HG03378 (cell line): Measurements from ENCODE around the gene LRRTM4.
"Not testable (repeated sequence)": the region's sequence is repeated elsewhere in the genome, so short reads cannot be mapped to it uniquely, and the experiment has no call there.

Experiments
- ATAC-seq: cut with Tn5 transposase; IDR thresholded peaks from one replicate; pipeline ENCODE4 v1.9.1; 2021; ENCODE audit warnings: mild to moderate bottlenecking, moderate library complexity; ENCODE audit not compliant: unreplicated experiment

The LRRTM4 gene

GRCh38 chr2:77099961-77100360 lies 422.2 kb downstream of the LRRTM4 start:
- ATAC-seq = no peak

DNA sequence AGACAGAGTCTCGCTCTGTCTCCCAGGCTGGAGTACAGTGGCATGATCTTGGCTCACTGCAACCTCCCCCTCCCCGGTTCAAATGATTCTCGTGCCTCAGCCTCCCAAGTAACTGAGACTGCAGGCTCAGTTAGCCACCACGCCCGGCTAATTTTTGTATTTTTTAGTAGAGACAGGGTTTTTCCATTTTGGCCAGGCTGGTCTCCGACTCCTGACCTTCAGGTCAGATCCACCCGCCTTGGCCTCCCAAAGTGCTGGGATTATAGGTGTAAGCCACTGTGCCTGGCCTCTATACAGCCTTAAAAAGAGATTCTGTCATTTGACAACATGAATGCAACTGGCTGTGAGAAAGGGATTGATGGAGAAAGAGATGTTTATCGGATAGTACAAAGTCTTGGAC lies 426.7 kb downstream of the LRRTM4 start:
- ATAC-seq = not testable (repeated sequence)

GRCh38 chr2:77095096-77095495 lies 427.1 kb downstream of the LRRTM4 start:
- no peak for ATAC-seq

DNA sequence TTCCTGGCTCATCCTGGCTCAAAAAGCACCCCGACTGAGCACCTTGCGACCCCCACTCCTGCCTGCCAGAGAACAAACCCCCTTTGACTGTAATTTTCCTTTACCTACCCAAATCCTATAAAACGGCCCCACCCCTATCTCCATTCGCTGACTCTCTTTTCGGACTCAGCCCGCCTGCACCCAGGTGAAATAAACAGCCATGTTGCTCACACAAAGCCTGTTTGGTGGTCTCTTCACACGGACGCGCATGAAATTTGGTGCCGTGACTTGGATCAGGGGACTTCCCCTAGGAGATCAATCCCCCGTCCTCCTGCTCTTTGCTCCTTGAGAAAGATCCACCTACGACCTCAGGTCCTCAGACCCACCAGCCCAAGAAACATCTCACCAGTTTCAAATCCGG lies 433.8 kb downstream of the LRRTM4 start:
- ATAC-seq = not testable (repeated sequence)

DNA sequence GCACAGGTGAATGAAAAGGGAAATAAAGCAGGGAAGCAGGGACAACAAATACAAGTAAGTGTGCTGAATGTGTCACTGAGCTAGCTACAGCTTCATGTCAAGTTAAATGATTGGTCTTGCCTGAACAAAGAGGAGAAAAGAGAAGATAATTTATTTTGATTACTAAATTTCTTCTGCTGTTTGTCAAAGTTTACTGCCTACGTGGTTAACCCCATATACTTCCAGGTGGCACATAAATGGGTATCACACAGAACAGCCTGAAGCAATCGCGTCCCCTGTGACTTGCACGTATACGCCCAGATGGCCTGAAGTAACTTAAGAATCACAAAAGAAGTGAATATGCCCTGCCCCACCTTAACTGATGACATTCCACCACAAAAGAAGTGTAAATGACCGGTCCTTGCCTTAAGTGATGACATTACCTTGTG lies 434.2 kb downstream of the LRRTM4 start:
- ATAC-seq = no peak

- no peak for ATAC-seq
Observed at GRCh38 chr2:77086478-77086877, 435.7 kb downstream of the LRRTM4 start.

- ATAC-seq = no peak
Observed at GRCh38 chr2:77086051-77086450, 436.1 kb downstream of the LRRTM4 start.

DNA sequence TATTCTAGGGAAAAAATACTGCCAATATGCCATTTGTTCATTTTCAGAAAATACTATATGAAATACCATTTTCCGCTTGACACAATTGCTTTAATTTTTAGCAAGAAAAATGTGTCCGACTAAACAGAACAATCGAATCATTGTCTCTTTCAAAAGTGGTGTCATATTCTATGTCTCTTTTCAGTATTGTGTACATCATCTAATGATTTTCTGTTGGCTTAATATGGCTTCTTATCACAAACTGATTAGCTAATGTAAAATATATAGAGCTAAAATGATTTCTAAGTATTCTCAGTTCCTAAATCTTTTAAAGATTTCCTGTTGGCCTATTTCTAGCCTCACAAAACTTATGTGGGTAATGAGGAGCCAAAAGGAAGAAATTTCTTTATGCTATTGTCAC lies 436.6 kb downstream of the LRRTM4 start:
- no peak for ATAC-seq

DNA sequence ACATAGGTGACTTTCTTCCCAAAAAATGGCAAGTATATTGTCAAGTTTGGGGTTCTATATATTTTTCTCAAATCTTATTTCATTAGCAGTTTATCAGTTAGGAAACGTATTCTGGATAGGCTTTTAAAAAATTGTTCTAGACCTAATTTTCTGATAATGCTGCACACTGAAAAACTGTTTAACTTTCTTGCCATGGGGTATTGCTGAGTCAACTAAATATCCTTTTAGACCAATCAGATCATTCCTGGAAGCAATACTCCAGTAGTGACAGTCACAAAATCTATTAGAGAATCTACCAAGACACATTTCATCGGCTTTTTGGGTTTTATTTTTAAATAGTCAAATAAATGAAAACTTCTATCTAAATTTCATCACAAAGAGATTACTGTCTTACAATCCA lies 440.6 kb downstream of the LRRTM4 start:
- ATAC-seq = no peak

DNA sequence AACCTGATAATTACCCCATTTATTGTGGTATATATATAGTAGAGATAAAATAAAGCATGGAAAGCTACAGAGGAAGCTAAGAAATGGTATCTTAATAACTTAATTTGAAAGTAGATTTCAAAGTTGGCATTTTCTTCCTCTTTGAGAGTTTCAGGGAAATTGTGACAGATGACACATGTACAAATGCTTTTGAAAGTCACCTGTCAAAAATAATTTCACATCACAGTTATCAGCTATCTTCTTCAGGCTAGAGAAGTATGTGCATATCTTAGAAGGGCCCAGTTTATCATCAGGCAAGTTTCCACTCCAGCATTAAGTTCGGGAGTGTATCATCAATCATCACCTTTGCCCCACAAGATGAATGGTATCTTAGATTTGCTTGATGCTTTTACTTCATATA lies 457.9 kb downstream of the LRRTM4 start:
- no peak for ATAC-seq

DNA sequence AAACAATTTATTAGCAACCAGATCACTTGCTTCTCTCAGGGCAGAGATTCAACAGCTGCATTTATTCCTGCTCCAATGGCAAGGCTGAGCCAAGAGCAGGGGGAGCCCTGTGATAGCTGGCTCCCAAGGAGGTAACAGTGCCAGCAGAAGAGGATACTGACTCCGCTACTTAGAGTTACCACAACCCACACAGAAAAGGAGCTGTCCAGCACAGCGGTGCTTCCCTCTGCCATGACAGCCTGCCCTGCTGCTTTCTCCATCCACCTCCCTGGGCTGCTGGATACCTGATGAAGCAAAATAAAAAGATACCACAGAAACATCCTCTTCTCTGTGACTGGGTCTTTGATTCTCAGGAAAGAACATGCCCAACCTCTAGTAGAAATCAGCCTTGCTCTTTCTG lies 467.2 kb downstream of the LRRTM4 start:
- ATAC-seq = no peak

GRCh38 chr2:77046339-77046738 lies 475.8 kb downstream of the LRRTM4 start:
- ATAC-seq = no peak

DNA sequence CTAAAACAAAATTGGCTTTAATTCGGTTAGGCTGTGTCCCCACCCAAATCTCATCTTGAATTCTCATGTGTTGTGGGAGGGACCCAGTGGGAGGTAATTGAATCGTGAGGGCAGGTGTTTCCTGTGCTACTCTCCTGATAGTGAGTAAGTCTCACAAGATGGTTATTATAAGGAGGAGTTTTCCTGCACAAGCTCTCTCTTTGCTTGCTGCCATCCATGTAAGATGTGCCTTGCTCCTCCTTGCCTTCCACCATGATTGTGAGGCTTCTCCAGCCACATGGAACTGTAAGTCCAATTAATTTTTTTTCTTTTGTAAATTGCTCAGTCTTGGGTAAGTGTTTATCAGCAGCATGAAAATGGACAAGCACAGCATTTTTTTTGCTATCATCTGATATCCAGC lies 476.7 kb downstream of the LRRTM4 start:
- ATAC-seq = not testable (repeated sequence)

DNA sequence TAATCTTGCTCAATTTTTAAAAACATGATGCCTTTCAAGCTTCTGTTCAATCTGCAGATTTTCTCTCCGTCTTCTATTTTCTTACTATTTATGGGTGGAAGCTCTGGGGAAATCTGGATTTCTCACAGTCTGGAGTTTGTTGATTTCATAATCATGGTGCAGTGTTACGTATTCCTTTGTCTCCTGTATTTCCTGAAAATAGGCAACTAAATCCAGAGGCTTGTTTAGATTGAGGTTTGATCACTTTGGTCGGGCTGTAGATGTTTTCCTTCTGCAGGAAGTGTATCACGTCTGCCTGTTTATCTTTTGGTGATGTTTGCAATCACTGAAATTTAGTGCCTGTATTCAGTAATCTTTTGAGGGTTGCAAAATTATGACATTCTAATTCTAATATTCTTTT lies 487.7 kb downstream of the LRRTM4 start:
- no peak for ATAC-seq

GRCh38 chr2:77029237-77029636 lies 492.9 kb downstream of the LRRTM4 start:
- not testable (repeated sequence) for ATAC-seq

DNA sequence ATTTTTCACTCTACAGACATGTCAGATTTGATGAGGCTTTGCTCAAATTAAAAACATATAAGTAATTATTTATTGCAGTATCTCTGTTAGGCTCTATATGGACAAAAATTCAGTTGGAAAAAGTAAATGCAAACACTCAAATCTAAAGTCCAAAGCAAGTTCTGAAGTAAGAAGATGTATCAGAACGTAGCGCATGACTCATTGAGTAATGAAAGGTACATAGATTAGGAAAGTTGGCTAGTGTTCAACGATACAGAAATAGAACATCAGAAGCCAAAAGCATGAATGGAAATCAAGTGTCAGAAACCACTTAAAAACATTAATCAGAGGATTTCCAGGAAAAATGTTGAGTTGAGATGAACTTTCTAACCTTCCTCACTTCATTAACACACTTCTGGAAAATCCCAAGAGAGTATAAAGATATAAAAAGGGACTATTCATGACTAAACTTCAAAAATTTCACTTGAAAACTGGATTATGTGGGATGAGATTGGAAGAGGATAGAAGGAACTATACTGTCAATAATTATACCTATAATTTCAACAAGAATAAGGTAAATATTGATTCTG lies 494.1 kb downstream of the LRRTM4 start:
- ATAC-seq = no peak

DNA sequence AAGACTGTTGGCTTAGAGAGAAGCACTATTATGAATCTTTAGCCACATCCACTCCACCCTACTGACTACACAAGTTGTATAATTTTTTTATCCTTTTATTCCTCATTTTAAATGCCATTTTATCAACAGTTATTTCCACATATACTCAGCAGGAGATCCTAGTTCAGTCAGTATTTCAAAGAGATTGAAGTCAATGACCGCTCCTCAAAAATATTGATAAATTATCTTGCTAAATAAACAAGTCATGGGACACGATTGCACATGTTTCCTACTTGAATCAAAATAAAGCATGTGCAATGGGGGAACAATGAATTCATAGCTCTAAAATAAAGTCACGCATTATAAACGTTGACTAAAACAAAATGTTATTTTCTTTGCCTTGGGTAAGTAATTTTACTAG lies 496.5 kb downstream of the LRRTM4 start:
- ATAC-seq = no peak

DNA sequence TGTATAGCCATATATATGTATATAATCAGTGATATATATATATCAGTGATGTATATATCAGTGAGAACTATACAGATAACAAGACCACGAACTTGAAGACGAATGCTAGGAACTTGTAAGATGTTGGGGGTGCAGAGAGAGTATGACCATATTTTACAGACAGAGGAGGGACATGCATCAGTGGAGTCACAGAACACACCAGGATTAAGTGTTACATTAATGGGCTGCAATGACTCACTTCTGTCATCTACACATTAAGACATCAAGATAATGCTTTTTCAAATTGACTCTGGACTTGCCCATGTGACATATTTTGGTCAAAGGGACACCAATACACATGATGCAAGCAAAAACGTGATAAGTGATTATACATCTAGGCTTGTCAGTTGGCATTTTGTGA lies 501.0 kb downstream of the LRRTM4 start:
- ATAC-seq = no peak

GRCh38 chr2:77018219-77018618 lies 504.0 kb downstream of the LRRTM4 start:
- ATAC-seq = no peak

DNA sequence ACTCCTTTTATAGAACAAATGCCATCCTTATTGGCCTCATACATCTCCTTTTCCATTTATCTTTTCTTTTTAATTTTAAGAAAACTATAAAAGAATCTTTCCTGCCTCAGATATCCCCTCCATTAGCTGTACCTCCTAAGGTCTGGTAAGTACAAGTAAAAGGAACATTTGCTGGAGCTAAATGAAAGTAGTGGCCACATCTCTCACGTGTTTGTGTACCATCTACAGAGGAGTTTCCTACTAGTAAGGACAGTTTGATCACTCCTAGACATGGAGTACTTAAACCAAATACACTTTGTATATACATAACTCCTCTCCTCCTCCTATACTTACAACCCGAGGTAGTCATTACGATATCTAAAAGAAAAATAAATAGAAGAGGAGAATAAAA lies 504.8 kb downstream of the LRRTM4 start:
- ATAC-seq = no peak

- ATAC-seq = no peak
Observed at GRCh38 chr2:77016443-77017354, 505.5 kb downstream of the LRRTM4 start.

DNA sequence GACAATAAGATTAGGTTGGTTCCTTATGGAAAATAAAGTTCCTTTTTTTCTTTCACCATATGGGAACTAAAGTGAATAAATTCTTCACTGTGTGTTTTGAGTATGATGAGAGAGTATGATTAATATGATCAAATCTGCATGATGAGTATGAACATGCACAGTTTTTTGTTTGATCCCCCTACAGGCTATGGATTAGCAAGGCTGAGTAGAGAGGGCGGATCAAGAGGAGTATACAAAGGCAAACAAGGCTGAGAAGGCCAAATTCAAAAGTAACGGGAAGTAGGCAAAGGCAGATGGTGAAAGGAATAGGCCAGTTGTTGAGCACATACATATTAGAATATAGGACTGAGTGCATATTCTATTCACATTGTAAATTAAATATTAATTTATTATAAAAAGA lies 508.2 kb downstream of the LRRTM4 start:
- ATAC-seq = no peak
